ENCODE data around the gene CDK6.

DNA sequence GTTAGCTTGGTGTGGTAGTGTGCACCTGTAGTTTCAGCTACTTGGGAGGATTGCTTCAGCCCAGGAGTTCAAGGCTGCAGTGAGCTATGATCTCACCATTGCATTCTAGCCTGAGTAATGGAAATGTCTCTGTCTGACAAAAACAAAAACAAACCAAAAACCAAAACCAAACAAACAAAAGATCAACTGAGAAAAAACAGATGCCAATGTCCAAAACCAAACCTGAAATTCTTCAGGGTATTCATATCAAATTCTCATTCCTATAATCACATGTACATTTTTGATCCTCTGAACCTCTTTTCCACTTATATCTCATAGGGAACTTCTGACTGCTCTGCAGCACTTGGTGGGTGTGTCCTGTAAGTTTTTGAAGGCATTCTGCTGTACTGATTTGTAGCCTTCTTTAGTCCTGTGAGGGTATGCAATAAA lies 87.0 kb downstream of the CDK6 start:
- TF ChIP-seq, protein P1, sequence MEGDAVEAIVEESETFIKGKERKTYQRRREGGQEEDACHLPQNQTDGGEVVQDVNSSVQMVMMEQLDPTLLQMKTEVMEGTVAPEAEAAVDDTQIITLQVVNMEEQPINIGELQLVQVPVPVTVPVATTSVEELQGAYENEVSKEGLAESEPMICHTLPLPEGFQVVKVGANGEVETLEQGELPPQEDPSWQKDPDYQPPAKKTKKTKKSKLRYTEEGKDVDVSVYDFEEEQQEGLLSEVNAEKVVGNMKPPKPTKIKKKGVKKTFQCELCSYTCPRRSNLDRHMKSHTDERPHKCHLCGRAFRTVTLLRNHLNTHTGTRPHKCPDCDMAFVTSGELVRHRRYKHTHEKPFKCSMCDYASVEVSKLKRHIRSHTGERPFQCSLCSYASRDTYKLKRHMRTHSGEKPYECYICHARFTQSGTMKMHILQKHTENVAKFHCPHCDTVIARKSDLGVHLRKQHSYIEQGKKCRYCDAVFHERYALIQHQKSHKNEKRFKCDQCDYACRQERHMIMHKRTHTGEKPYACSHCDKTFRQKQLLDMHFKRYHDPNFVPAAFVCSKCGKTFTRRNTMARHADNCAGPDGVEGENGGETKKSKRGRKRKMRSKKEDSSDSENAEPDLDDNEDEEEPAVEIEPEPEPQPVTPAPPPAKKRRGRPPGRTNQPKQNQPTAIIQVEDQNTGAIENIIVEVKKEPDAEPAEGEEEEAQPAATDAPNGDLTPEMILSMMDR (IDR thresholded peaks at IDR 0.05 in 4 of 5, conservative IDR thresholded peaks at IDR 0.05 in 1 of 5): no peak
- no peak for TF ChIP-seq POLR2A (IDR thresholded peaks at IDR 0.05)
